Activated CD8-positive, alpha-beta memory T cell treated with anti-CD3 and anti-CD28 coated beads for 36 hours (primary cell): ENCODE results near the gene TAF15. TPM values are rescaled to one million over a fixed set of nuclear protein-coding genes. Genes with fewer than 3 reads are reported as not detected.

ENCODE experiments used
- CTCF ChIA-PET: fragments of 350-600 bp; sonication (Branson Sonifier 250); formaldehyde crosslinking; loops from one replicate; lab custom pipeline; 2021; ENCODE audit warnings: antibody characterized with exemption; lab: Charles Lee
- POLR2A ChIA-PET: fragments of 350-600 bp; sonication (Branson Sonifier 250); formaldehyde crosslinking; loops from one replicate; lab custom pipeline; 2021; ENCODE audit warnings: antibody characterized with exemption; lab: Charles Lee
- total RNA-seq, 2 experiments: library from RNA; stranded (reverse); gene quantifications; one replicate each; pipeline ENCODE4 v1.2.3, GENCODE V29; 2021

TAF15 gene
- total RNA-seq, 2 experiments from 2014 or later: 316 to 323 TPM

DNA sequence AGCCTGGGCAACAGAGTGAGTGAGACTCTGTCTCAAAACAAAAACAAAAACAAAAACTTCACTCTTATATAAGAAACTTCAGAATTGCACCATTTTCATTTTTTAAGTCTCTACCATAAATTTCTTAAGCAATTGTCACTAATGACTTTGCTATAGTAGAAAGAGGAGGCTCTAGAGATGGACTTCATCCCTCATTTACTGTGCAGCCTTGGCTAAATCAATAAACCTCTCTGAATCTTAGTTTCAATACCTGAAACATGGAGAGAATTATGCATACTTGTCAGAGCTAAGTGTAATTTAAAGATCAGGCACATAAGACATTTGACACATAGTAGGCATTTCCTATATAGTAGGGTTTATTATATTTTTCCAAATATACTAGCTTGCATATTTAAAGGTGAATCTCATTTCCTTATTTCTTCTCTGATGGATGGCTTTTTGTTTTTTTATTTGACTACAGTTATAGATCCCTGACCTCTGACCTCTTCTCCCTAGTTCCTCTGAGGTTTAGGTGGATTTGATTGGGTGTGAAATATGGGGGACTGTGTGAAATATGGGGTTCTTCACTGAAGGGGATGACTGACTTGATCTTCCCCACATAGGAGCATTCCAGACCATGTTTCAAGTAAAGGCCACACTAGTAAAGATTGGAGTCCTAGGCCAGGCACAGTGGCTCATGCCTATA is 68.2 kb downstream of the TAF15 start:
- POLR2A ChIA-PET: interaction anchor here (0.6 to 6.6 kb wide), 6 partner anchors 10 to 319 kb away, joined by 4 to 189 read pairs (median 6); partner anchors contain the start of genes CCL3L1 and CCL3L3
- CTCF ChIA-PET: interaction anchor here (0.7 to 5.4 kb wide), 3 partner anchors 20 to 267 kb away, joined by 4 to 48 read pairs (median 5); no protein-coding TSS in a partner anchor

DNA sequence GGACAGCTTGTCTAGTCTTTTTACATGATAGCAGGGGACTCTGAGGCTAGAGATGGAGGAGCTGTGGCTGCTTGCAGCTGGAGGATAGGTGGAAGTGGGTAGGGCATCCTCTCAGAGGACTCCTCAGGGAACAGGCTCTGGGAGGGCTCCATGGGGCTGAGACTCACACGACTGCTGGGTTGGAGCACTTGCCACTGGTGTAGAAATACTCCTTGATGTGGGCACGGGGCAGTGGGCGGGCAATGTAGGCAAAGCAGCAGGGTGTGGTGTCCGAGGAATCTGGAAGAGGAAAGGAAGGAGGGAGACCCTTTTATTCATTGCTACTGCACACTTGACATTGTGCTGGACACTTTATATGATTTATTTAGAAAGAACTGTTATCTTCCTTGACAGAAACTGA is 69.1 kb downstream of the TAF15 start:
- CTCF ChIA-PET: interaction anchor here (0.6 to 5.4 kb wide), 6 partner anchors 14 to 266 kb away, joined by 3 to 48 read pairs (median 6); no protein-coding TSS in a partner anchor
- POLR2A ChIA-PET: interaction anchor here (0.6 to 6.6 kb wide), 5 partner anchors 17 to 318 kb away, joined by 3 to 189 read pairs (median 5); partner anchors contain the start of genes CCL3L1 and CCL3L3

DNA sequence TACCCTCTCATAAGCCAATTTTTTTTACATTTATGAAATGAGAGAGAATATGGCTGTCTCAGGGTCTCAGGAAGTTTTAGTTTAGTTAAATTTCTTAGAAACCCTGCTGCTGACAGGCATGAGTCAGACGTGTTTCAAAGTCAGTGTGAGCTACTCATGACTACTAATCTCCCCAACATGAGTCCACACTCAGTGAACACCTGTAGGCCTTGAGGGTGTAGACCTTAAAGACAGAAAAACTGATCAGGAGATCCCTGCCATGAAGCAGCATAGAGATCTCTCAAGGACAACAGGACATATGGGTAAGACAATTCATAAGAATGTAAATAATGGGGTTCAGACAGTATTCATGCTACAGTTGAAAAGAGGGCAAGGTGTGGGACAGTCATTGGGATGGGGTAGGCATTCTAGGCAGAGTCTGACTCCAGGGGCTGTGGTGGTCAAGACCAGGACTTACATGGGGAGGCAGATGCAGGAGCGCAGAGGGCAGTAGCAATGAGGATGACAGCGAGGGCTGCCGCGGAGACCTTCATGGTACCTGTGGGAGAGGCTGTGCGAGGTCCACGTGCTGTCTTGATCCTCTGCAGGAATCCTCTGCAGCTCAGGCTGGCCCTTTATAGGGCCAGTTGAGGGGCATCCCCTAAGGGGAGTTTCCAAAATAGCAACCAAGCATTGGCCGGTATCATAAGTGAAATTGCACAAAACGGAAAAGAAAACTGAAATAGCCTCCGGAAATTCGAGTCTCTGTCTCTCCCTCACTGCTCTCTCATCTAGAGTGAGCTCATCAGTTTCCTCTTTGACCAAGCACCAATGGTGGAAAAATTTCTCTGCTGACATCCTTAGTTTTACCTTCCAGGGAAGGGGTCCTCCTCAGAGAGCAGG is 70.7 kb downstream of the TAF15 start, which contains the start of gene CCL5:
CCL5 (minus strand) TSS at position 588 of the 882 bp plus-strand sequence.
- ChIA-PET CTCF (interaction anchor here (0.8 to 5.4 kb wide), 6 partner anchors 9 to 603 kb away, joined by 3 to 48 read pairs (median 4); no protein-coding TSS in a partner anchor), POLR2A (interaction anchor here (0.5 to 6.6 kb wide), 13 partner anchors 15 to 1527 kb away, joined by 3 to 189 read pairs (median 3); partner anchors contain the start of genes CCL3, RDM1 and TAF15)

DNA sequence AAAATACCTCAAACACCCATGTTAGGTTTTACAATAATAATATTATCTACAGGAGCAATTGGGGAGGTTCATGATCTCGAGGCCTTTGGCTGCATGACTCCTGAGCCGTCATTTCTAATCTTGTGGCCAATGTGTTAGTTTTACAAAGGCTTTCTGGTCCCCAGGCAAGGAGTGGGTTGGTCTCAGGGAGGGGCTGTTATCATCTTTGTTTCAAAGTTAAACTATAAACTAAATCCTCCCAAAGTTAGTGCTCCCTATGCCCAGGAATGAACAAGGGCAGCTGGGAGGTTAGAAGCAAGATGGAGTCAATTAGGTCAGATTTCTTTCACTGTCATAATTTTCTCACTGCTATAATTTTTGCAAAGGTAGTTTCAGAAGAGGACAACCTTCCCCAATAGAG is 80.0 kb downstream of the TAF15 start:
- CTCF ChIA-PET: interaction anchor here (1.1 to 2.1 kb wide), 2 partner anchors 13 to 259 kb away, joined by 3 to 8 read pairs; no protein-coding TSS in a partner anchor

DNA sequence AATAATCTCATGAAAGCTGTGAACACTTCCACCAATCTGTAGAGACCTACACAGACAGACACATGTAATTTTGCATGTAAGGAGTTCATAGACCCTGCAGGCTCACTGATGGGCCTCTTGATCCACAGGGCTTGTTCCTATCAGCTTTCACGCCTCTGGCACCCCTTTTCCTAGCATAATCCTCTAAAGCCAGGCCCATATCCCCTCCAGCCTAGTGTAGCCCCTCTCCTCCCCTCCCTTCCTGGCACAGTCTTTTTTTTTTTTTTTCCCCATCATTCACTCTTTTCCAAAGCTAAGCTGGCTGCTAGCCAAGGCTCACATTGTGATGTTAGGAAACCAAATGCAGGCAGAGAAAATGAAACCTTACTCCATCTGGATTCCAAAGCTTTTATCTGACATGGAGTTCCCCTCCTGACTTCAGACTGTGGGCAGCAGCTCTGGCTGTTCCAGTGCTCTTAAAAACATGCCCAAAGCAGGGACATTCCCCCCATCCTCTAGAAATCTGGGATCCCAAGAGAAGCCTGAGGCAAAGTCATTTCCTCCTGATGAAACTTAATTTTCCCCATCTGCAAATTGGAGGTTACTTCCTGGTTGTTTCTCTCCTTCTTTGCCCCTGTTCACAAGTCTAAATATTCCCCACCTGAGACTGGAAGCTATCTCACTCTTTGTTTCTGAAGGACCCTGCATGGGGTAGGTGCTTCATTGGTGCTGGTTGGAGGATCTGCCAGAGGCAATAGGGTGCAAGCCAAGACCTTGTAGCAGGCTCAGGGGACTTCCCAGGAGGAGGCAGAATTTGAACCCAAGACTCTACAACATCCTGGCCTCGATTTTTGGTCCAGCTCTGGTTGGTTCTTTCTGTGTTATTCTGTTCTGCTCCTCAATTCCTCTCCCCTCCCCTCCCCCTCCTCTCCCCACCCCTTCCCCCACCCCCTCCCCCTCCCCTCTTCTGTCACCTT is 80.8 kb downstream of the TAF15 start:
- POLR2A ChIA-PET: interaction anchor here (1.2 to 13.6 kb wide), 4 partner anchors 8 to 177 kb away, joined by 3 to 189 read pairs (median 8); partner anchors contain the start of gene CCL5

More for the DNA sequence above, 80.0 kb downstream of the TAF15 start:
- POLR2A ChIA-PET: interaction anchor here (1.6 to 13.6 kb wide), 3 partner anchors 9 to 11 kb away, joined by 3 to 189 read pairs (median 13); partner anchors contain the start of gene CCL5

DNA sequence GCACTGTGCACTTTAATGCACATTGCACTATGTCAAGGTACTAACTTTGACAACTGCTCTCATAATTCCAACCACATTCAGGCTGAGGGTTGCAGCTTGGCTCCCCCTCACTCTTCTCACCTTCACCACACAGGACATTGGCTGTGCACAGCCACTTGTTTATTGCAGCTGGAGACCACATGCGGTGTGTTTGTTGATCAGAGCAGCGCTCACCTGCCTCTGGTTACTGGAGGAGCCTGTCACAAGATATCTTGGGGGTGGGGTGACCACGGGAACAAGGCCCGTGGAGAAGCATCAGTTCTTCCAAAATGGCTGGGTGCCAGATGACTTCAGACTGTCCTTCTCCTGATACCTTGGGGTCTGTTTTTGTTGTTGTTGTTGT is 81.5 kb downstream of the TAF15 start:
- CTCF ChIA-PET: interaction anchor here (0.8 to 1.3 kb wide), 4 partner anchors 10 to 54 kb away, joined by 3 to 5 read pairs (median 3); partner anchors contain the start of gene CCL5
- POLR2A ChIA-PET: interaction anchor here (1.2 to 13.6 kb wide), 2 partner anchors 12 to 176 kb away, joined by 4 to 189 read pairs; partner anchors contain the start of gene CCL5

More for the DNA sequence above, 80.8 kb downstream of the TAF15 start:
- CTCF ChIA-PET: interaction anchor here (1.0 to 2.1 kb wide), 4 partner anchors 10 to 55 kb away, joined by 3 to 8 read pairs (median 4); no protein-coding TSS in a partner anchor

DNA sequence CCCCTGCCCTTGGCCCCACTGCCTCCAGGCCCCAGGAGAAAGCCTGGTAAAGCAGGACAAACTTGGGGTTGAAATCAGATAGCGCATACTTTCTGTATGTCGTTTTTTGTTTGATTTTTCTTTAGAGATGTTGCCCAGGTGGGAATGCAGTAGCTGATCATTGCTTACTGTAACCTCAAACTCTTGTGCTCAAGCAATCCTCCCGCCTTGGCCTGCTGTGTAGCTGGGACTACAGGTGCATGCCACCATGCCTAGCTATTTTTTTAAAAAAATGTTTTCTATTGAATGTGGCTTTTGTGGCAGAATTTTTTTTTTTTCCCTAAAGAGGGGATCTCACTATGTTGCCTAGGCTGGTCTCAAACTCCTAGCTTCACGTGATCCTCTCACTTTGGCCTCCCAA is 82.0 kb downstream of the TAF15 start:
- ChIA-PET CTCF (interaction anchor here (0.8 to 1.4 kb wide), 3 partner anchors 11 to 43 kb away, joined by 3 to 5 read pairs (median 3); partner anchors contain the start of gene CCL5), POLR2A (interaction anchor here (13.6 kb wide), 1 partner anchor 13 kb away, joined by 189 read pairs; the partner anchor contains the start of gene CCL5)

DNA sequence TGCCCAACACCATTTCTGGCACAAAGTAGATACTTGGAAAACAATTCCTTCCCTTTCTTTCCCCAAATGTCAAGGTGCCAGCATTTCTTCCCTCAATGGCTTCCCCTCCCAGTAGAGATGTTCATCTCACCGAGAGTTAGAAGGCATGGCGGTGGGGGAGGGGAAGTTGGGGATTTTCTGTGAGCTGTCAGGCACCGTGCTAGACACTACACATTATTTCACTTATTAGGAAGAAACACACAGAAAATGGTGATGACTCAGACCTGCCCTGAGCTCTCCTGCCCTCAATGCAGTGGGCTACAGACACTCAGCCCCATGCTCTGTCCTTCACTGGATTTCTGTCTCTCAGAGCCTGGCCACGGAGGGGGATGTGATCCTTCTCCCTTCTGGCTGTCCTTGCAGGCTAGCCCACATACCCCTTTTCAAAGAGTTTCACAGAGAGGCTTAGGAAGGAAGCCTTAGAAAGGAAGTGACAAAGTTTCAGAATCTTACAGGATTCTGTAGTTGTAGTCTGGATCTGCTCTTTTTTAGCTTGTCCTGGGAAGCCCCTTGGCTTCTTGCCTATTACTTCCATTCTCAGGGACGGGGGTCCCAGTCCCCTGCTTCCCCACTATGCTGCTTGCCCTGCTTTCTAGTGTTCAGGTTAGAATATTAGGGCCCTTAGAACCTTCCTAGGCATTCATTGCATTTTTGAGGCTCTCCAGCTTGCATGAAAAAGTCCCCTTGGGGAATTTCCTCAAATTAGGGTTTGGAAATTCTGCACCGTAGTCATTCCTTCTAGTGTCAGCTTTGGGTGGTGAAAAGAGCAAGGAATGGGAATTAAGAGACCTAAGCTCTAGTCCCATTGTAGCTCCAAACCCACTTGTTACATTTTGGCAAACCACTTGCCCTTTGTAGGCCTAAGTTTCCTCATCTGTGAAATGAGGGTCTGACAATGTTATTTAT is 83.1 kb downstream of the TAF15 start:
- POLR2A ChIA-PET: interaction anchor here (1.3 to 13.6 kb wide), 3 partner anchors 14 to 198 kb away, joined by 3 to 189 read pairs (median 10); partner anchors contain the start of genes CCL3 and CCL5
- CTCF ChIA-PET: interaction anchor here (0.6 to 1.4 kb wide), 6 partner anchors 8 to 83 kb away, joined by 3 to 7 read pairs (median 4); partner anchors contain the start of gene CCL5

DNA sequence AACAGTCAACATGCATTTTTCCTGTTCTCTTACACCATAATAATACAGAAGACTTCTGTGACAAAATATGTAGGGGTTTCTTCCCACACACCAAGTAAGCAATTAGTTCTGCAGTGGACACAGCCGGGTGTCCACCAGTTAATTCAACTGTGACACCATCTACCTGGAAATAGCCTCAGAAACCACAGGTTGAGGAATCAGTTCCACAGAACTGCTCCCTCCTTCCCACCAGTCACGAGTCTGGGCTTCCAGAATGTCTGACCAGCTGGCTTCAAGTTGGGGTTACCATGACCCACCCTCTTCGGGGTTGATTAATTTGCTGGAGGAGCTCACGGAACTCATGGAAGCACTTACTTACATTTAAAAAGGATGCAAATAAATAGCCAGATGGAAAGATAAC is 84.5 kb downstream of the TAF15 start:
- POLR2A ChIA-PET: interaction anchor here (13.6 kb wide), 1 partner anchor 15 kb away, joined by 189 read pairs; the partner anchor contains the start of gene CCL5
- CTCF ChIA-PET: no interaction called here

DNA sequence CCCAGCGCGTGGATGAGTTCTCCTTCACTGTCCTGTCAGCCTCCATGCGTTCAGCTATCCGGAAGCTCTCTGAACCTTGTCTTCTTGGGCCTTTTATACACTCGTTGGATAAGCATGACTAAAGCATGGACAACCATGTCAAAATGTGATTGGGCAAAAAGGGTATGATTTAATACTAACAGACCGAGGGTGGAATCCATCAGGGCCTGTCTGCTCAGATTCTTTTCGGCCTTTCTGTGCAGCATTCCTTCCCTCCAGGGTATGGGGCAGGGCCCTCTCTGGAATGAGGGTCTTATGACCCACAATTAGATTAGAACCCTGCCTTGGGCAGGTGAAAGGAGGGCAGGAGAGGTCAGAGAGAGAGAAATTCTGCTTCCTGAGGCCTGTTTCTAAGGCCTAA is 84.9 kb downstream of the TAF15 start:
- CTCF ChIA-PET: no interaction called here
- POLR2A ChIA-PET: interaction anchor here (0.6 to 13.6 kb wide), 3 partner anchors 16 to 1733 kb away, joined by 3 to 189 read pairs (median 6); partner anchors contain the start of gene CCL5

DNA sequence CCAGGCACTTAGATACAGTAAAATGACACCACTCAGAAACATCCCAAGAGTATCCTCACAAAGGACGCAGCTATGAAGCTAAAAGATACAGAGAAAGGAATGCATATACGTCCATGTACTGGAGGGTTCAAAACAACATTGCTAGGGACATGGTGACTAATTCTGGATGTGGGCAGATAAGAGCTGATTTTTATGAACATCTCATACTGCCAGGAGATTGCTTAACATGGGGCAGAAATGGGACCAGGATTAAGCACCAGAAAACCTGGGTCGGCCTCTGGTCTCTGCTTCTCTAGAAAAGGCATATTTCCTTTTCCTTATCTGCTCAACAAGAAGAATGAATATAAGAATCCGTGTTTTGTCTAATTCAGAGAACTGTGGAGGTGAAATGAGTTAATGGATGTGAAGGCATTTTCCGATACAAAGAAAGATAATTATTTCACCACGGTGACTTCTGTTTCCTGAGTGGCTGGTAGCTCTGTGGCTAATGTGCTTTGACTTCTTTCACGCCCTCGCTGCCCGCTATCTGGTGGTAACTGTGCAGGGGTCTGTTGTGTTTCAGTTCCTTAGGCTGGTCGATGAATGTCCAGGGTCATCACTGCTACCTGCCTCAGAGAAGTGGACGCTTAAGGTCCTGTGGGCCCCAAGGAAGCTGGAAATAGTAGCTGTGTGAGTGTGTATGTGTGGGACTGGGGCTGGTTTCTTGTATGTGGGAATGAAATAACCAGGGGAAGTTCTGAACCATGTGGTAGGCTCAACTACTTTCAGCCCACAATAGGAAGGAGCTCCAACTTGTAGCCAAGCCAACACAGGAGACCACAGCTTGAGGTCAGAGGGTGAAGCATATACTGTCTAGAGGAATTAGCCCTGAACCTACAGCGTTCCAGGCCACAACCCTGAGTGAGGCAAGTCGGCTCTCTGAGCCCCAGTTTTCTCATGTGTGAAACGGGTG is 86.6 kb downstream of the TAF15 start:
- CTCF ChIA-PET: interaction anchor here (0.5 to 6.8 kb wide), 5 partner anchors 16 to 376 kb away, joined by 3 to 48 read pairs (median 6); partner anchors contain the start of gene CCL5
- POLR2A ChIA-PET: interaction anchor here (0.7 to 13.6 kb wide), 9 partner anchors 18 to 196 kb away, joined by 3 to 189 read pairs (median 3); partner anchors contain the start of genes CCL5 and TAF15
